Stomach (tissue), 4 donors: ENCODE measurements around the gene DERA.
"Not testable (repeated sequence)": the region's sequence is repeated elsewhere in the genome, so short reads cannot be mapped to it uniquely, and the experiment has no call there.

Source experiments
- EP300 ChIP-seq: sonication (generic); formaldehyde crosslinking; IDR thresholded peaks from one replicate; pipeline ENCODE4 v1.6.1; 2017; ENCODE audit warnings: antibody characterized with exemption
- POLR2A ChIP-seq, 4 donors: fragments of 450-650 bp; IDR thresholded peaks; one replicate each; pipeline ENCODE4 v1.6.1; 2016; ENCODE audit warnings: antibody characterized with exemption in 4 of 4, control low read depth in 2 of 4, mild to moderate bottlenecking in 1 of 4, moderate library complexity in 1 of 4

GRCh38 chr12:15948461-15948860 is 37.3 kb downstream of the DERA start:
- TF ChIP-seq POLR2A (IDR thresholded peaks at IDR 0.05); EP300: not testable (repeated sequence)
